Measurements from ENCODE around the gene CCNY. TPM values are rescaled to one million over a fixed set of nuclear protein-coding genes. Genes with fewer than 3 reads are reported as not detected.

Gene CCNY
- polyA plus RNA-seq, 3 donors = 101 to 119 (median 117) TPM

DNA sequence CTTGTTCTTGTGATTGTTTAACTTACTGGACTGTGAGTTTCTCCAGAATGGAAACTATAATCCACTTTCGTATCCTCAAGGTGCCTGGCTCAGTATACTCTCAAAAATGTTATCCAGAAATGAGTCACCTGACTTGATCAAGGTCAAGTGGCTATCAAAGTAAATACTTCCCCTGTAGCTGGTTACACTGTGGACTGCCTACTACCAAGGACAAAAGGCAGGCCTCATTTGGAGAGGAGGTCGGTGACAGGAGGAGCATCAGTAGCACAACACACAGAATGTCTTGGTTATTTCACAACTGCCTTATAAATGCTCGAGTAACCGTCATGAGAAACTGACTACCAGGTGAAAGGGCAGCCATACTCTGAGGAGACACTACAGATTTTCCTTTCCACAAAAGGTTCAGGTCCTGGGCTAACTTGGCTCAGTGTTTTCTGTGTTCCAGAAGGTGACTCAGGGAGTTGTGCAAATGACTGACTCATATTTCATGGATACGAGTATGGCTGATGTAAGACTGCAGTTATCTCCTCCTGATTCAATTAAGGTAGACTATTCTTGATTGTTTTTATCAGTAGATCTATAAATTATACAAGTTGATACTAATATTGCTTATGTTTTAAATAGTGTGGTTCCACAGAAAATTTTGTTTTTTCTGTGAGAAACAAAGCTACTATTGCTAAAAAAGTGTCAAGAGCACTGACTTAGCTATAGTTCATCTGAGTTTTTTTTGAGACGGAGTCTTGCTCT is 4.2 kb upstream of the CCNY start:
- no peak for DNase-seq (ENCODE audit: low read depth in 3 of 3, low spot score in 2 of 3)

DNA sequence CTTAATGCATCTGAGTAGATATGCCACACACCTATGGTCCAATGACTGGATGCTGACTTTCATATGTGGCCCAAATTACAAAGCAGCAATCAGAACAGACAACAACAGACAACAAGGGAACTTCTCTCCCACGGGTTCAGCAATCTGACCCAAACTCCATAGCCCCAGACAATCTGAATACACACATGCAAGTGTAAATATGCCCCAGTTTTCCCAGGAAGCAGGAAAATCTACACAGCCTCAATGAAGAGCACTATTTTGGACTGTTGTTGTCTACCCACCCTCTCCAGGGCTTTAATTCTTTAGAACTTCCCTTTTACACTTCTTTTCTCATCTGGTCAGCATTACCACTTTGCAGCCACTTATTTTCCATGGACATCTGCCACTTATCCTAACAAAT is 2.0 kb upstream of the CCNY start:
- DNase-seq (ENCODE audit: low read depth in 3 of 3, low spot score in 2 of 3) = no peak

DNA sequence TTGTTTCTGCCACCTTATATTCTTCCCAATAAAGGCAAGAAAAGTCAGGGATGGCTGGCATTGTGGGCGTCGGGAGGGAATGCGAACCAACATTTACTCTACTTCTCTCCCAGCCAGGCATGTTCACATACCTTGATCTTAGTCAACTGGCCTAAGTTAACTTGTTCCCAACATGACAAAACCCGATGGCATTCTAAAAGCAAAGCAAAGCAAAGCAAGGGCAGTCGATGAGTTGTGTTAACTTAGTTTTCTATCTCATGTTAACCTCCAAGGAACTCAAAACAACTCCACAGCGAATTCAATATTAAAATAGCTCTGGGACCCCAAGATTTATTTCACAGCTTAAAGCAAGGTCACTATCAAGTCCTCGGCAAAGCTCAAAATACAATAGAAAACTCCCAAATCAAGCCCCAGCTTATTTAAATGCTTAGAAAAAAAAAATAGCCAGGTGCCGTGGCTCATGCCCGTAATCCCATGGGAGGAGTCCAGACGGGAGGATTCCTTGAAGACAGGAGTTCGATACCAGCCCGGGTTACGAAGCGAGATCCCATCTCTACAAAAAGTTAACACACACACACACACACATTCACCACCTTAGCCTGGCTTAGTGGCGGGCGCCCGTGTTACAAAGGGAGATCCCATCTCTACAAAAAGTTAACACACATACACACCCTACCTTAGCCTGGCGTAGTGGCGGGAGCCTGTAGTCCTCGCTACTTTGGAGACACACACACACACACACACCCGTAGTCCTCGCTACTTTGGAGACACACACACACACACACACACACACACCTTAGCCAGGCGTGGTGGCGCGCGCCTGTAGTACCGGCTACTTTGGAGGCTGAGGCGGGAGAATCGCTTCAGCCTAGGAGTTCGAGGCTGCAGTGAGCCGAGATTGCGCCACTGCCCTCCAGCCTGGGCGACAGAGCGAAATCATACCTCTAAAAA is 901 bp upstream of the CCNY start:
- DNase-seq (ENCODE audit: low read depth in 3 of 3, low spot score in 2 of 3) = no peak

DNA sequence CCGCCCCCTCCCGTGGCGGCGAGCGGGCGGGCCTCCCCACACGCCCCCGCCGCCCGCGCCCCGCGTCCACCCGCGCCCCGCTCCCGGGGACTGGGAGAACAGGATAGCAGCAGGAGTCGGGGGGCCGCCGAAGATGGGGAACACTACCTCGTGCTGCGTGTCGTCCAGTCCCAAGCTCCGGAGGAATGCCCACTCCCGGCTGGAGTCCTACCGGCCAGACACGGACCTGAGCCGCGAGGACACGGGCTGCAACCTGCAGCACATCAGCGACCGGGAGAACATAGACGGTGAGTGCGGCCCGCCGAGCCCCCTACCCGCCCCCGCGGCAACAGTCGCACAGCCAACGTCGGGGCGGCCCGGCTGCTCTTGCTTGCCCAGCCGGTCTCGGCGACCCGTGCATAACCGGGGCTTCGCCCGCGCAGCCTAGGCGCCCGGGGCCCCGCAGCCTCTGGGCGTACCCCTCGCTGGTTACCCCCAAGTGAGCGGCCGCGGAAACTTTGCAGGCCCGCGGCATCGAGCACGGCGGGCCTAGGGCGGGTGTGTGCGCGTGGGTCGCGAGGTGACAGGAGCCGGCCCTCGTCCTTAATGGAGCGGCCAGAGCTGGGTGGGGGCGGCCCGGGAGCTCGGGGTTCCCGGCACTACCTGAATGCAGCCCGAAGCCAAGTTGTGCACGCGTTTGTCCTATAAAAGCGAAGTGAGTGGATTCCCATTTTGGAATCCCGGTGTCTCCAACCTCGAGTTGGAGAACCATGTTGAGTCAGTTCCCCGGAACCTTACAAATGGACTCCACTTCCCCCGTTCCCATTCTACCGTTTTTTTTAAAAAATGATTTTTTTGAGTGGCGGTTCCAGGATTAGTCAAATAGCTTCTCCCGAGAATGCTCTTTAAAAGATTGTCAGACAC is 863 bp downstream of the CCNY start:
- DNase-seq (ENCODE audit: low read depth in 3 of 3, low spot score in 2 of 3) = no peak

DNA sequence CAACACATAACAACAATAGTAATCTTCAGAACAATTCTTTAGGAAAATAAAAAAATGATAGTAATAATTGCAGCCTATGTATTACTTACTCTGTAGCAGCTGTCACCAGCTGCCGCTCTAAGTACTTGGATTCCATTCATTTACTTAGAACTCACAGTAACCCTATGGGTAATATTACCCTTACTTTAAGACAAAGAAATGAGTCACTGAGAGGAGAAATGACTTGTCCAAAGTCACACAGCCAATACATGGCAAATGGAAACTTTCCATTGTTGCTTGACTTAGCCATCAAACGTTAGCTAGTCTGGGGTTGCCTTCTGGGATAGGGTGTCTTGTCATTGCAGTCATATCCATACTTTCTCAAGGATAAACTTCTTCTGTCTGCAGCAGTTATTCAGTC is 3.6 kb downstream of the CCNY start:
- DNase-seq (ENCODE audit: low read depth in 3 of 3, low spot score in 2 of 3) = no peak

GRCh38 chr10:35340975-35341374 is 4.7 kb downstream of the CCNY start:
- DNase-seq (ENCODE audit: low read depth in 3 of 3, low spot score in 2 of 3) = no peak

- DNase-seq (ENCODE audit: low read depth in 3 of 3, low spot score in 2 of 3) = no peak
Observed at GRCh38 chr10:35341521-35341920, 5.2 kb downstream of the CCNY start.

GRCh38 chr10:35342183-35342753 is 6.0 kb downstream of the CCNY start:
- DNase-seq (ENCODE audit: low read depth in 3 of 3, low spot score in 2 of 3) = no peak

DNA sequence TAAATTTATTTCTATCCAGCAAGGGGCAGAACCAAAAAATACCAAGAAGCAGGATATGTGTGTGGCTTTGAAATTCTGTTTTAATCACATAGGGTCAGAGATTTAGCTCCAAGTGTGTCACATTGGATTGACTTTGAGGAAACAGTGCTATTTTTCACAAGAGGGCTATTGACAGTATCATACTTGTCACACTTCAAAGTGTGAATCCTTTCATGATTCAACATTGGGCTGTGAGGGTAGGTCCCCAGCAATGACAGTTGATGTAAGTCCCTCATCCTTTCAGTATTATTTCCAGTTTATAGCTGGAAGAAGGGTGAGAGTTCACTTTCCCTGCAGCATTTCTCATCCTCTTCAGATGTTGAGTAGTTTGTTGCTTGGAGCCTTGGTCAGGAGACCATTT is 7.4 kb downstream of the CCNY start:
- no peak for DNase-seq (ENCODE audit: low read depth in 3 of 3, low spot score in 2 of 3)

- no peak for DNase-seq (ENCODE audit: low read depth in 3 of 3, low spot score in 2 of 3)
Observed at GRCh38 chr10:35345383-35345742, 9.1 kb downstream of the CCNY start.

DNA sequence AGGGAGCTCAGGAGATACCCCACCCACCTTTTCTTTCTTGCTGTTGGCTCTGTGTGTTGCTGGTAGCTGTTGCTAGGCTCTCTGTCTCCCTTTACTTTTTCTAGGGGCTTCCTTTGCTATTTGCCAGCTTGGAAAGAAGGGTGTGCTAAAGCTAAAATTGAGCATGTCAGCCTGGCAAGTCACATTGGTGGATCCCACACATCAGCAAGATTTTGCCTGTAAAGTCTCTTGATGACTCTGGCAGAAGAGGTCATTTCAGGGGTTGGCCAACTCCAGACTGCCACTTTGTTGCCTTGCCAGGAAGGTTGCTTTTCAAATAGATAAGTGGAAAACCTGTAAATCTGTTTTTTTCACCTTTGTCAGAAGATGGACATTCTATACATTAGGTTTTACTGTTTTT is 9.9 kb downstream of the CCNY start:
- no peak for DNase-seq (ENCODE audit: low read depth in 3 of 3, low spot score in 2 of 3)

- no peak for DNase-seq (ENCODE audit: low read depth in 3 of 3, low spot score in 2 of 3)
Observed at GRCh38 chr10:35347121-35347562, 10.8 kb downstream of the CCNY start.

DNA sequence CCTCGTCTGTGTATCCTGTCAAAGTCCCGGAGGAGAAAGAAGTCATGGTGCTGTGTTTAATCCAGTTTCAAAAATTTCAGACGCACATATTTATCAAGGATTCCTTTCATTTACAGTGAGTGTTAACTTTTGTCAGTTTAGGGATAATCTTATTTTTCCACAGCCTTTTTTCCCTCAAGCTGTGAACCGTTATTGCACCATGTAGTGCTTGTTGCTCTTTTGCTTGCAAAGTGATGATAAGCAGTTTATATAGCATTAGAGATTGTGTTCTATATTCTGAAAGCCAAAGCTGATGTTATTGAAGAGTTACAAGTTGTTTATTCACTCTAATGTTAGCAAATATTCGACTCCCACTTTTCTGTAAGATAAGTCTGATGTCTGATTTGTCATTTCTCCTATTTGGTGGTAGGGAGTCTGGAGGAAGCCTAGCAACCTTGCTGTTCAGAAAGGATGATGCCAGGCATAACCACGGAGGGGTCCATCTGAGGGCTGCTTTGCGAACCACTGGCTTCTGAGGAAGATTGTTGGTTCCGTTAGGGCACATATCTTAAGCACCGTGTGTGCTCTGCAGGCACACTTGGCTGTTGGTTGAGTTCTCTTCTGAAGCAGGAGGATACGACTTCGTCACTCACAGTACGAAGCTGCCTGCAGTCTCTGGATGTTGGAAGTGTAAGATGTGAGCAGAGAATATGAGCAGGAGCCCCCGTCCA is 11.7 kb downstream of the CCNY start:
- DNase-seq (ENCODE audit: low read depth in 3 of 3, low spot score in 2 of 3) = no peak

- no peak for DNase-seq (ENCODE audit: low read depth in 3 of 3, low spot score in 2 of 3)
Observed at GRCh38 chr10:35348609-35349388, 12.5 kb downstream of the CCNY start.

DNA sequence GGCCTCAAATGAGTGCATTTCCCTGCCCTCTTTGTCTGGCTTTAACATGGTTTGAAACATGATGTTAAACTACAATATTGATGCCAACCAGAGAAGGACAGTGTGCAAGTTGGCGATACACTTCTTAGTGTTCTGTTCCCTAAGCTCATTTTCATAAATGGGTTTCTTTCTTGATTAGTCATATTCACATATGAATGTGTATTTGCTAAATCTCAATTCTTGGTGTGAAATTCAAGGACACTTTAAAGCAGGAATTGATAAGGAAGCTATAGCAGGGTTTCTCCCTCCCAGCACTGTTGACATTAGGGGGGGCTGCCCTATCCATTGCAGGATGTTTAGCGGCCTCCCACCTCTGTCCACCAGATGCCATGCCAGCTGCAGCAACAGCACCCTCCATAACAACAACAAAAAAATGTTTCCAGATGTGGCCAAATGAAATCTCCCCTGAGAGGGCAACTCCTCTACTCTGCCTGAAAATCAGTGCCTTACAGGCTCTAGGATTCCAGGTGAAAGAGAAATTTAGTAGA is 13.1 kb downstream of the CCNY start:
- no peak for DNase-seq (ENCODE audit: low read depth in 3 of 3, low spot score in 2 of 3)

DNA sequence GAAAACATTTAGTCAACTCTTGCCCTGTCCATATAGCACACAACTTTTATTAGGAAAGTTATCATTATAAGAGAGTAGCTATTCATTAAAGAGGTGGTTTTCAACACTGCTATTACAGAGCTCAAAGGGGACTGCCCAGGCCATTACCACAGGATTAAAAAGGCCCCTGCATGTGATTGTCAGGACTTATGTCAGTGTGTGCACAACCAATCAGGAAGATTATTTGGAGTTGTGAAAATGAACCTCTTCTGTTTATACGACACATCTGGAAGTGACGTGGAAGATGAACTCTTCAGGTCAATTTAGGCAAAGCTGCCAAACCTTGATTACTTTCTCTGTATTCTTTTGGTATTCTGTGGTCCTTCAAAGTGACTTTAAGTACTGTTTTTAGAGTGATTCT is 14.7 kb downstream of the CCNY start:
- DNase-seq (ENCODE audit: low read depth in 3 of 3, low spot score in 2 of 3) = no peak

DNA sequence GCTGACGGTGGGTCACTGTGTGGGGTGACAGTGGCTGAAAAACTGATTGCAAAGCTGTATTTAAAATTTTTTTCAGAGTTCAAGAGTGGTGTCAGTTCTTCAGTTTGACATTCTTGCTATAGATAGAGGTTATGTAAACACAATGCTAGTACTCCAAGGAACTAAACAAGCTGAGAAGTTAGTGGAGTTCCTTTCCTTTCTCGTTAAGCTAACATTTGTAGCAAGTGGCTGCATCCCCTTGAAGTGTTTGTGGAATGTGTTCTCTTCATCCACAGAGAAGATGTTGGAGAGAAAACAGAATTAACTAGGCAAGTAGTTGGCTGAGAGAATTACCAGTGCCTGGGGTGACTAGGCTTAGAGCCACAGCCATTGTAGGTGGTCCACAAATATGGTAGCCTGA is 15.8 kb downstream of the CCNY start:
- DNase-seq (ENCODE audit: low read depth in 3 of 3, low spot score in 2 of 3) = no peak

DNA sequence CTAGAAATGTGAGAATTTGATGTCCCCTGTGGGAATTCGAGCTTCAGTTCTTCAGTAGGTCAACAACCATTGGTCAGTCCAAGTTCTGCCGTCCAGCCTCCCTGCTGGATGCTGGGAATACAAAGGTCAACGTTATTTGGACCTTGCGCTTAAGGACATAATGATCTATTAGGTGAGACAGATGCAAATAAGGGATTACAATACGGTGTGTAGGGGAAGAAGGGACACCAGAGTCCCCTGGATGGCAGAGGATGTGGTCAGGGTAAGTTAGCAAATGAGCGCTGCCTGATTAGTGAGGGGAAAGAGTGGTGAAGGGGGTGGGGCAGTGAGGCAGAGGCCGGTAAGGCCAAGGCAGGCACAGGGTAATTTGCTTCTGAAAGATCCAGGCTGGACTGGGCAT is 16.2 kb downstream of the CCNY start:
- no peak for DNase-seq (ENCODE audit: low read depth in 3 of 3, low spot score in 2 of 3)

DNA sequence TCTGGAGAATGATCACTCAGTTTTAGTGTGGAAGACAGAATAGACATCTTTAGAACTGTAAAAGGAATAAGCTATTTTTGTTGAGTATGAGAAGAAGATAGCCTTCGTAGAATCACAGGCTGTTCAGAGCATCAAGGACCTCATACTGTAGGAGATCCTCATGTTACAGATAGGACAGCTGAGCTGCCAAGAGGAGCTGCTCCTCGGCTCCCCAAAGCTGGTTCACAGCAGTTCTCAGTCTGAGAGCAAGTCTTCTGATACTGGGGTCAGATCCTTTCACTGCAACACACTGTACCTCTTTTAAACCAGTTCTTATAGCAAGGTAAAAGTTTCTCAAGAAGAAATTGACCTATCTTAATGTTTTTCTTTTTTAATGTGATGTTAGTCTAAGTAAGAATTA is 17.1 kb downstream of the CCNY start:
- DNase-seq (ENCODE audit: low read depth in 3 of 3, low spot score in 2 of 3) = no peak

Data from right renal cortex interstitium (tissue), 3 donors.